Embryonic facial prominence (tissue), 1 donor: Measurements from ENCODE around the gene COX18.

Experiments used
- DNase-seq: peaks from one replicate; pipeline ENCODE4 v3.0.0-alpha.2; 2016; ENCODE audit errors: extremely low spot score

Gene COX18, protein sequence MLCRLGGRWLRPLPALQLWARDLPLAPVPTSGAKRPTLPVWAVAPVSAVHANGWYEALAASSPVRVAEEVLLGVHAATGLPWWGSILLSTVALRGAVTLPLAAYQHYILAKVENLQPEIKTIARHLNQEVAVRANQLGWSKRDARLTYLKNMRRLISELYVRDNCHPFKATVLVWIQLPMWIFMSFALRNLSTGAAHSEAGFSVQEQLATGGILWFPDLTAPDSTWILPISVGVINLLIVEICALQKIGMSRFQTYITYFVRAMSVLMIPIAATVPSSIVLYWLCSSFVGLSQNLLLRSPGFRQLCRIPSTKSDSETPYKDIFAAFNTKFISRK

DNA sequence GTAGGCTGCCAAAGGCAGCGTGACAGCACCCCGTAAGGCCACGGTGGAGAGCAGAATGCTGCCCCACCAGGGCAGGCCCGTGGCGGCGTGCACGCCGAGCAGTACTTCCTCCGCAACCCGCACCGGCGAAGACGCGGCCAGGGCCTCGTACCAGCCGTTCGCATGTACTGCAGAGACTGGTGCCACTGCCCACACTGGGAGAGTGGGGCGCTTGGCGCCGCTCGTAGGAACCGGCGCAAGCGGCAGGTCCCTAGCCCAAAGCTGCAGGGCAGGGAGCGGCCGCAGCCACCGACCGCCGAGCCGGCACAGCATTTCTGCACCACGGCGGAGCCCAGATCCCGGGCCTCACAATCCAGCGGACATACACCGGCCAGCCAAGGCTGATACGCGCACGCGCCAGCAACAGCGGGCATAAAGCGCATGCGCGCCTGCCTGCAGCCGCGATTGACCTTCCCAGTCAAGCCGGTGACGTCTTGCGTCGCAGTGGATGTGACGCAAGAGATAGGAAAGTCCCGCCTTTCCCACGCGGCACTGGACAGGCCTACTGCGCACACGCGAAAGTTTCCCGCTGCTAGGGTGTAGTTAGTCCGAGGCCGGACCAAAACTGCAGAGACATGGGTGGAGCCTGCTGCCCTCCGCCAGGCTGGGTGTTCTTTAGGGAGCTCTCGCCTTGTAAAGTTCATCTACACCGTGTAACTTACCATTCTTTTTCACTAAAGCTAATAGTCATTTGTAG is at the start of gene COX18:
Gene COX18 (minus strand): TSS at position 379 of the 736 bp plus-strand sequence. CDS start 67 bp downstream, at position 312.
- peak; percentile 91 for DNase-seq

DNA sequence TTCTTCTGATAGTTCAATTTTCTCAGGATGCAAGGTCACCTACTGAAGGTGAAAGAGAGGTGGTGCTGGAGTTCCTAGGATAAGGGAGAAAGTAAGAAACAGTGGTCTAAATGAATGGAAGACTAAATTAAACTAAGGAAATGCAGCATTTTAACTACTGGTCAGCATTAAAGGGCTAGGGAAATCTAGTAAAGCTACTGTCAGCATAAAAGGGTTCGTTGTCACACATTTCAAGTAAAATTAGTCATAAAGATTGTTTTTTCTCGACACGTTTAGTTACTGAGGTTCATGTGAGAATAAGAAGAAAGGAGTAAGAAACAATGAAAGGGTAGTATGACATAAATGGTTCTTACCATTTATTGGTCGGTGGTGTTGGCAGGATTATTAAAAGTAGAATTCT is 40.0 kb upstream of the COX18 start:
- no peak for DNase-seq

DNA sequence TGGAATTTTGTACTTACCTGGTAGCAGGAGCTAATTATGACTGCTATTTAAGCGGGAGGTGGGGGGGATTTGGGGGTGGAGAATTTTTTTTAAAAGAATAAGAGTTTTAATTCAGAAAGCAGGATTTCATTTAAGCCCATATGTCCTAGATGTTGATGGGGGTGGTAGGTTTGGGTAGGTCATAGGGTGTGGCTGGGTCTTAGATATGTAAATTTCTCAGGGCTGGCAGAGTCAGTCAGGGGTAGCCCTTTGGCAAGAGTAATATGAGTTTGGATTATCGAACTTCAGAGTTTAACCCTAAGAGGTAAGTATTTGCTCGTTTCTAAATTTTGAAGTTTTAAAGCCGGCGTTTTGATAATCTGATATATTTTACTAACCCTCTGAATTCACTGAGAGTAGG is 35.2 kb upstream of the COX18 start:
- DNase-seq, result no peak

DNA sequence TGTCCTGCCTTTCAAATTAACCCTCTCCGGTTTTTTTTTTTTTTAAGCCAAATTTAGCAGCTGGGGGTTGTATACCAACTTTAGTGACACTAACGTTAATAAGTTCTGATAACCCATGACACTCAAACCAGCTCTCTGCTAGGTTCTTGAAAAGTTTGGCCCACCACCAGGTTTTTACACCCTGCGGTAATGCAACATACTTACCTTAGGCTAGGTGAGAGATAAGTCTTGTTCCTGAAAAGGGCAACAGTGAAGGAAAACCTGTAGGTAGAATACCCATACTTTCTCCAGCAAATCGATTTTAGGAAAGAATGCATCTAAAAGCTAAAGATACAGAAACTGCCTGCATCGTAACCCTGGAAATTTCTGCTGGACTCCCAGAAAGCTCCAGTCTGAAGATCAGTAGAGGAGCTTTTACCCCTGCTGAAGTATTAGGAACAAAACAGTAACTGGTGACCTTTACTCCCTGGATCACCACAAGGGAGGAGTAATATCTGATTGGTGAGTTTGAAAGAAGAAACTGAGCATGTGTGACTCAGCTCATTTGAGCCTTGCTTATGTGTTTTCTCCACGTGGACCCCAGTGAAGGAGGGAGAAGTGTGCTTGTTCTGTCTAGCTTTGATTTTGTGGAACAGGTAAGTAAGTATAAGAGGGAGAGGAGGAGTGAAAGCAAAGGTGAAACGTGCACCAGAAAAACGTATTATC is 34.4 kb upstream of the COX18 start:
- DNase-seq, result no peak

DNA sequence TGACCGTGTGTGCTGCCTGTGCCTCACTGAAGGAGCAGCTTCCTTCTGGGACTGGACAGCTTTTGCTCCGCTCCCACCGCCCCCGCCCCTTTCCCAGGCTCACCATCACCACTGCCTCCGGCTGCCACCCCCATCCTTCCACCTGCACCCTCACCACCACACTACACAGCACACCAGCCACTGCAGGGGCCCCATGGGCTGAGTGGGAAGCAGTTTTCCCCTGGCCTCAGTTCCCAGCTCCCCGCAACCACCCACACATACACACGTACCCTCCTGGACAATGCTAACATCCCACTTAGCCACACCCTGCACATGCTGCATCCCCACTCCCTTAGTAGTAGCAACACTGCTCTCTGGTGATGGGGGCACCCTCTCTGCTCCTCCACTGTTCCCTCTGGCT is 29.6 kb upstream of the COX18 start:
- DNase-seq, result no peak

DNA sequence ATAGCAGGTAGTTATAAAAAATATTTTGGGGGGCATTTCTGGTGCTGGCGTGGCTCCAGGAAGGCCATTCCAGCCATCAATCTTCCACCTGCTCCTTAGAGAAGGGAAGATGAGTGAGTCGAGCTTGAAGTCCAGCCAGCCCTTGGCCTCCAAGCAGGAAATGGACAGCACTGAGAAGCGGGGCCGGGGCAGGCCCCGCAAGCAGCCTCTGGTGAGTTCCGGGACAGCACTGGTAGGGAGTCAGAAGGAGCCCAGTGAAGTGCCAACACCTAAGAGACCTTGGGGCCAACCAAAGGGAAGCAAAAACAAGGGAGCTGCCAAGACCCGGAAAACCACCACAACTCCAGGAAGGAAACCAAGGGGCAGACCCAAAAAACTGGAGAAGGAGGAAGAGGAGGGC is 29.2 kb upstream of the COX18 start:
- no peak for DNase-seq

DNA sequence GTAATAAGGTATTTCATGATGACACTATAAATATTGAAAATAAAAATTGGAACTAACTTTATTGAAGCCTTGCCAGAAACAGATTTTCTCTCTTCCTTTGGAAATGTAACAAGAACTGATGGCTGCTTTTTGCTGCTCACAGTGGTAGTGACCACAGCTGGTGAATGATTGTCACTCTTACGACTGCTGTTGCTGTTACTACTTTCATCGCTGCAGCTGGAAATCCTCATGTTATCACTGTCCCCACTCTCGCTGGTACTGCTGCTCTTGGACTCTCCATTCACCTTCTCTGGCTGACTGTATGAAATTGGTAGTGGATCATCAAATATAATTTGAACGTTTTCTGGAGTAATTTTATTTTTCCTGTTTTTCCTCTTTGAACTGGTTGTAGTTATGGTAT is 28.5 kb upstream of the COX18 start:
- no peak for DNase-seq

DNA sequence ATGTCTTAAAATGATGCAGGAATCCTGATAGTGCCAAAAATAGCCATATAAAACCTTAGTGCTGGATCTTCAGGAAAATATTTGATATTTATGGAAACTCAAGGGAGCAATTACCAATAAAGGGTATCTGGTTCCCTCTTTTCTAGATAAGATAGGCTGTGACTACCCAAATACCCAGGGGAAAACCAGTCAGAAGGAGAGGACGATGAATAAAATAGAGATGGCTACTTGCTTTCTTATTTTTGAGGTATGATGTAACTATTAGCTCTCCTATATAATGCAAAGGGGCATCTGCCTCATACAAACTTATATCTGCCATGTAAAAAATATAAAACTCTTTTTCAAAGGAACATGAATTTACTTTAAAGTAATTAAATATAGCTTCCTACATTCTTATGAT is 23.4 kb upstream of the COX18 start:
- no peak for DNase-seq

DNA sequence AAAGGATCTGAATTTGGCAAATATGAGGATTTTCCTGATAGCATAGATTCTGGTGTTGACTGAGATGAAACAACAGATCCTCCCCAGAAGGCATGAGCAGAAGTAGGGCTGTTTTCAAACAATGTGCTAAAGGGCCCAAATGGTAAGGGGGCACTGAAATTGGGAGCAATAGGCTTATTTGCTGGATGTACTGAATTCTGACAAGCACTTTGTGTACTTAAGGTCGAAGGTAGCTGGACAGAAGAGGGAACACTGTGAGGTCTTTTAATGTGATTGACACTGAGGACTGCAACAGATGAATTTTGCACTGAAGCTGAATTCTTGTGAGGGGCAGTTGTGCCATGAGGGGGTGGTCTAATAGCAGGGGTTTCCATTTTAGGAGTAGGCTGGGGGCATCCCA is 21.2 kb upstream of the COX18 start:
- DNase-seq, result no peak

DNA sequence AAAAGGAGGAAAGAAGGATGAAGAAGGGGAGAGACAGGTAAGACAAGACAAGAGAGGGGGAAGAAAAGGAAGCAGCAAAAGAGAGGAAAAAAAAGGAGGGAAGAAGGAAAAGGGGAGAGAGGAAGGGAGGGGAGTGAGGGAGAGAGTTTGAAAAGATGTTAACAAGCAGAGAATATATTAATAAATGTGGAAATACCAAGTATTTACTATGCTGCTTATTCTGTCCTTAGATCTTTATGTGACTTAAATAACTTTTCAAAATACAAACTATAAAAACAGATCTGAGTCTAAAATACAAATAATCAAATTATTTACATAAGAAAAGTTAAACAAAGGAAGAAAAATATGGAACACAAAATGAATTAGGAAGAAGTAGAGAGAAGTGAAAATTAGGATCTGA is 18.4 kb upstream of the COX18 start:
- DNase-seq, result no peak

DNA sequence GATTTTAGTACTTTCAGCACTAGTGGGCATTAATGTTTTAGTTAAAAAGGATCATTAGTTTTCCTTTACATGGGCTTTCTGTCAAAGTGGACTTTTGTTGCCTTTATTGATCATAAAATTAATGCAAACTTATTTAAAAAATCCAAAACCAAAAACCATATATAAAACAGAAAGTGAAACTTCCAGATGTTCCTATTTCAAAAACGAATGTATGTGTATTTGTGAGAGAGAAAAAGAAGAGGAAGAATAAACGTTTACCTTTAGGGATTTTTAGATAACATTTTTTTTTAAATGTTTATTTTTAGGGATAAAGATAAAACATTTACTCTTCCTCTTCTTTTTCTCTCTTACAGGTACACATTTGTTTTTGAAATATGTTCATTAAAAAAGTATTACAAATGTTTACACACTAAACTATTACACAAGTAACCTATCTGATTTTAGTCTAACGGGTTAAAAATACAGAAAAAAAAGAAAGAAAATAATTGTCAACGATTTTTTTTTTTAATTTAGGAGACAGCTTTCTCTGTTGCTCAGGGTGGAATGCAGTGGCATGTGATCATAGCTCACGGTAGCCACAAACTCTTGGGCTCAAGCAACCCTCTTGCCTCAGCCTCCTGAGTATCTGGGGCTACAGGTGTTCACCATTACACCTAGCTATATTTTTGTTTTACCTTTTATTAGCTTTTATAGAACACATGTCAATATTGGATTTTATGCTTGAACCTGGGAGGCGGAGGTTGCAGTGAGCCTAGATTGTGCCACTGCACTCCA is 16.8 kb upstream of the COX18 start:
- DNase-seq, result no peak

DNA sequence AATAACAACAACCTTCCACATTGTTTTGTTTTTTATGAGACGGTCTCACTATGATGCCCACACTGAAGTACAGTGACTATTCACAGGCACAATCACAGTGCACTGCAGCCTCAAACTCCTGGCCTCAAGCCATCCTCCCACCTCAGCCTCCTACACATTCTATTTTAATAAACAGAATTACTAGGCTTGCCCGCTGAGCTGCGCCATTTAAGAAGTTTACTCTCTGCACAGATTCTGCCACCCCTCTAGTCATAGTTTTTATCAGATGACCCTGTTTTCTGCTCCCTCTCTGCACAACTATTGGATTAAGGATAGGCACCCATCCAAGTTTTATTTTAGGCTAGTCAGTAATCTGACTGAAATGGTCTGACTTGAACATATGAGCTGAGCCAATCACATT is 11.3 kb upstream of the COX18 start:
- no peak for DNase-seq

DNA sequence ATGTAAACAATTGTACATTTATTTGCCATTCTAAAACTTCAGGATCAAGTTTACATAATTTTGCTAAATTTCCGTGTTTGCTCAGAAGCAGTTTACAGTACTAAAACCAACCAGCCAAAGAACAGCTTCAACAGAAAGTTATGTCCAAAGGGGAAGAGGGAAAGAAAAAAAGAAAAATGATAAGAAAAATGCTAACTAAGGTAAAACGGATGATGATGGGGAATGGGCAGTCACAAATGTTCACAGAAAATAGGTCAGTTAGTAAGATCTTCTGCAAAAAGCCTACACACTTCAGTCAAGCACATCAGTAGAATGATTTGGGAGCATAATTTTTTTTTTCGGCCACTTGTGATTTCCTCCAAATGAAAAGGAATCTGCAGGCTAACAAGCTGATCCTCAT is 6.3 kb upstream of the COX18 start:
- DNase-seq, result no peak

DNA sequence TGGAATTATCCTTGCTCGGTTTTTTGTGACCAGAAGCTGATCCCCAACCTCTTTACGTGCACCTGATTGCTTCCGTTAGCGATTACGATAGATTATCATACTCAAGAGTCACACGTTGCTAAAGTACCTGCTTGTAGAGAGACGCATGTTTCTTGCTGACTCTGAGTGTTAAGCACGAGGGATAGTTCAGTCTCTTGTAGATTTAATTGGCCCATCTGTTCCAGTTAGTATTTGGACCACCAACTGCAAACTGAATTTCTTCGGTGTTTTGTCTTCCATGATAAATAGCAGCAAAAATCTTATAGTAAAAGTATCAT is 516 bp upstream of the COX18 start:
- no peak for DNase-seq

DNA sequence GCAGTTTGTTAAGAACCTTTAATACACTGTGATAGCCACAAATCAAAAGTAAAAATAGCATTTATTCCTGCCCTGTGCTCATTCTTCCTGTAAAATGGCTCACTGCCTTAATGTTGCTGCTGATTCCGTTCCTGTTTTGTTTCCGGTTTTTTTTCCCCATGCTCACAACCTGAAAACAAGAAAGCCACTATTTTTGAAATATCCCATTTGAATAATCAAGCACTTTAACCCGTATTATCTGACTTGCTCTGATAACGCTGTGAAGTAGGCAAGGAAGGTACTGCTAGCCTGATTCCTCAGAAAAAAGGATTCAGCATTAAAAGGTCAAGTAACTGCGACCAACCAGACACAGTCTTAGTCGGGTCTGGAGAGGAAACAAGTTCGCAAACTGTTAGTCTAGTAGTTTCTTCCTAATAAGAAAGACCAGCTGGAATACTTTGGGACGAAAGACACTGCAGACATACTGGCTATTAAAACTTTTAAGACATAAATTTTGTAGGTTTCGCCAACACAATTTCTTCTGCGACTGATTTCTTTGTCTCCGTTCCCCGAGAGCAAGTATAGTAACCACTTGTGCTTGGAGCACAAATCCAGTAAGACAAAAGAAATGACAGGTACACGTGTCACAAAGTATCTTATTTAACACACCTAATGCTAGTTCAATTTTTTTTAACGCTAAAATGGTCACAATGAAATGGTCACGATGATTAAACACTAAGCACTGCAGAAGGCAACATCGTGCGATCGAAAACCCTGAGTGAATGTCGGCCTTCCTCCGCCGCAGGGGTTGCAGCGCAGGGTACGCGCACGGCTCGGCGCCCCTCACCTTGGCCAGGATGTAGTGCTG is 802 bp downstream of the COX18 start:
- DNase-seq, result no peak

DNA sequence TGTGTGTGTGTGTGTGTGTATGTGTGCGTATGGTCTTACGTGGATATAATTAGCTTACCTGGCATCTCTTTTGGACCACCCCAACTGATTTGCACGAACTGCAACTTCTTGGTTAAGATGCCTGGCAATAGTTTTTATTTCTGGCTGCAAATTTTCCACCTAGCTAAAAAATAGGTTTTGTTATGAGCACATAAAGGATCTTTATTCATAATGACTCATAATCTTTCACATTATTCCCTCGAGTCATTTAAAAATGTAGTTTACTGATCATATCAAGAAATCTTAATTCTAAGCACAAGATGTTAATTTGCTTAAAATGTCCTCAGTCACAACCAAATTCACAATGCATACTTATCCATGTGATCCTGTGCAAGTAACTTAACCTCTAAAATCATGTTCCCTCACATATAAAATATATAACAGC is 1.5 kb downstream of the COX18 start:
- no peak for DNase-seq

DNA sequence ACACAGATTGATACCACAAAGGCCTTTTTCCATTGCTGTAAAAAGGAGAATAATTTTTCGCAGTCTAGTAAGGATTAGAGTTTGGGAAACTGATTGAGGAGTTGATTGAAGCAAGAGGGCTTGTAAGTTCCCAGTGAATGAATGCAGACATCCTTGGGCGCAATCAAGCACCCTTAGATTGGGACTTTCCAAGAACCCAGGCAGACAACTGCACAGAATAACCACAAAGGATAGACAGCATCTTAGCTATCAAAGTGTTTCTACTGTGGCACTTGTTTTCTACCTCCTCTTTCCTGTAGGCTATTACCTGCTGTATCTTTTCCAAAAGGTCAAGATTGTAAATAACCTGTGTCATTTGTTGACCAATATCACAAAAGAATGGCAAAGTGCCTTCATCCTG is 2.6 kb downstream of the COX18 start:
- DNase-seq, result no peak

DNA sequence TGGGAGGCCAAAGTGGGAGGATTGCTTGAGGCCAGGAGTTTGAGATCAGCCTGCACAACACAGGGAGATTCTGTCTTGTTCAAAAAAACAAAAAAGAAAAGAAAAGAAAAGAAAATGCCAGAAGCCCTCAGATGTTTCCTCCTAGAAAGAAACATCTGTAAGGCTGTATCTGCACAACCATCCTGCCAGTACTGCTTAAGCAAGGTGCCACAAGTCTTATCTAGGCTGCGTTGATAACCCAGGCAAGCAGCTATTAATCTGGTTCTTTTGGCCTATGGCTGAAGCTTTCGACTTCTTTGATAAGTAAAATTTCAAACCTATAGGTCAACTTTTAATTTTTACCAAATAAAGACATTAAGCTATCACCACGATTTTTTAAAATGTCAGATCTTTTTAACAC is 3.1 kb downstream of the COX18 start:
- DNase-seq, result no peak

DNA sequence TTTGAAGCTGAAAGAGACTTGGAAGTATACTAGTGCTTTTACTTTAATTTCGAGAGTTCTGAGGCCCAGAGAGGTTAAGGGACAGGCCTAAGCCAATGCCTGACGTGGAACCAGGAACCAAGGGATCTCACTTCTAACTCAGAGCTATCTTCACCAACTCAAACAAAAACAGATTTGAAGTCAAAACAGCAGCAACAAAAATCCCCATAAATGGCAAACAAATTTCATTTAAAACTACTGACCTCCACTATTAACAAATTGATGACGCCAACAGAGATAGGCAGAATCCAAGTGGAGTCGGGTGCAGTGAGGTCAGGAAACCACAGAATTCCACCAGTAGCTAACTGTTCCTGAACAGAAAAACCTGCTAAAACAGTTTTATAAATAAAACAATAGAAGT is 5.0 kb downstream of the COX18 start:
- no peak for DNase-seq

DNA sequence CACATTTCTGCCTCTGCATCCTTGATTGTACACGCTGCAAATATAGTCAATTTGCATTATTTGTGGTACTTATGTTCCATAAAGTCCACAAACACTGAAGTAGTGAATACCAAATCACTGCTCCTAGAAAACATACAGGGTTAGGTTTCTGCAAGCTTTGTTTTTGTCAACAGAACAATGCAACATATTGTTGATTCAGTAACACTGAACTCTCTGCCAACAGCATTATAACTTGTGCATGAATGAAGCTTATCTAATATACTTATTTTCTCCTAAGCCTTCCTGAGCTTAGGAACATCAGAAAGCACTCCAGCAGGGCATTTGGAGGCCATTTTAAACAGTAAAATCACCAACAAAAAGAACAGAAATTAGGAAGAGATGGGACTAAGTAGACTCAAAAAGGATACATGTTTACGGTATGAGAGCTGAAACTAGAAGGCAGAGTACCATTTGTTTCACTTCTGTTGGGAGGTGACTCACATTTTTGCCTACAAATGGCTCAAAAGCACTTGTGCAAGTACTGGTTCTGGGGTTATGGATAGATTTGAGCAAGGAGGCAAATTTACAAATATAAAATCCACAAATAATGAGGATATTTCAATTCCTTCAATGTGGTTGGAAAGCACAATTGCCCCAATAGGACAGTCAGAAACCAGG is 14.1 kb downstream of the COX18 start:
- no peak for DNase-seq

DNA sequence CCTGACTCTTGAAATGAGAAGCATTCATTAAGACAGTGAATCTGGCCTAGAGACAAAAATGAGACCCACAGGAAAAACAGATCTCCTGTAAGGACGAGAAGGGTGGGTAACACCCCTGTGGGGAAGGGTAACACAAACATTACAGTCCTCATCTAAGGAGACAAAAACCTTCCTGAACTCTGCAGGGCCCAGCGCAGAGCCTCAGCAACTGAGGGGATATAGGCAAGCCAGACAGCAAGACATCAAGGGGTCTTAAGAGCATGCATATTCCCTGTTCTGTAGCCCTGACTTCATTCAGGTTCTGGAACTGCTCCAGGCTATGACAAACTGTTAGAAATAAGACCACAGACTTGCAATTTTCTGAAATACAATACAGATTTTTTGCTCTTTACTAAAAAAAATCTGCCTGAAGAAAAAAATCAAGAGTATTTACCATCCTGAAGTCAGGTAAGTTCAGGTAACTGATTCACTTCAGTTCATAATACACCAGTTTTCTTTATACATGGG is 15.5 kb downstream of the COX18 start:
- DNase-seq, result no peak
